NCI-H446 treated with DMSO at 0.1 percent for 48 hours (cell line): ENCODE data around the gene DAGLA.

Experiments
- DNase-seq: peaks from one replicate; lab custom pipeline; 2025; lab: John Stamatoyannopoulos, UW

Gene DAGLA

DNA sequence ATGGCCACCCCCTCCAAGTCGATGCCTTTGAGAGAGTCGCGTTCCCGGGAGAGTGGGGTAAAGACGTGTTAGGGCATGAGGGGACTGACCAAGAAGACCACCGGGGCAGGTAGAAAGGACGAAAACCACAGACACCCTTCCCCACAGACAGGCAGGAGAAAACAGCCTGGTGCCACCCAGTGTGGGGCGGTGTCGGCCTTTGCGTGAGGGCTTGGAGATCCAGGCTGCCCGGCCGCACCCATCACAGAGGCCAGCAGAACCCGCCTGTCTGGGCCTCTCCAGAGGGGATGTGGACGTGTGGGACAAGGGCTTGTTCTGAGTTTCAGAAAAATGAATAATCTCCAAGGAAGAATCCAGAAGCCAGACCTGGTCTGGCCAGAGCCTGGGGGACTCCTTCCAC is 30.8 kb downstream of the DAGLA start:
- DNase-seq: no peak

DNA sequence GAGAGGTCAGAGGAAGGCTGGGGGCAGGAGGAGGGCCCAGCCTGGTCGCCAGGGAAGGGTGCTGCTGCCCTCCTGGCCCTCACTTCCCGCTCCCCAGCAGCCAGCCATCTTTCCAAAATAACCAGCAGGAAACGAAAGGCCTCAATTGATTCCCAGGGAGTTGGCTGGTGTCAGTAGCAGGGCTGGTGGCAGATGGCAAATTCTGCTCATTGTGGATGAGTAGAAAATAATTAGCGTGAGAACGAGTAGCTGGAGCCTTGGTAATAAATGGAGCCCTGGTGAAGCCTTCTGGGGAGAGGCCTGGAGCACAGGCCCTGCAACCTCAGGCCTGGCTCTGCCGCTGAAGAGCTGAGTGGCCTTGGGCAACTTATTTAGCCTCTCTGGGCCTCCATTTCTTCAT is 31.3 kb downstream of the DAGLA start:
- peak; percentile 90 for DNase-seq

DNA sequence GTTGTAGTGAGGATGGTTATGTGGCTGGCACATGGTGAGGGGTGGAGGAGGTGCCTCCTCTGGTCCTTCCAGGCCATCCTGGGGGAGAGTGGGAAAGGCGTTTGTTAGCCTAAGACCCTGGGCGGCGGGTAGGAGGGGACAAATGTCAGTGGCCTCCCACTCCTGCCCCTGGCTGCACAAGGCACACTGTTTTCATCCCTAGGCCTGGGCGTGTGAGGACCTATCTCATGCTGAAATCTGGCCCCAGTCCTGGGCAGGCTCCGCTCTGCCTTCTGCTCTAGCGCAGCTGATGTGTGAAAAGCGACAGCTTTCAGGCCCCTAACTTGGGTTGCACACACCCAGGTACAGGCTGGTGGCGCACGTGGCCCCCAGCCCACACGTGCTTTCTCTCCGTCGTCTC is 32.1 kb downstream of the DAGLA start:
- peak; percentile 39 for DNase-seq

DNA sequence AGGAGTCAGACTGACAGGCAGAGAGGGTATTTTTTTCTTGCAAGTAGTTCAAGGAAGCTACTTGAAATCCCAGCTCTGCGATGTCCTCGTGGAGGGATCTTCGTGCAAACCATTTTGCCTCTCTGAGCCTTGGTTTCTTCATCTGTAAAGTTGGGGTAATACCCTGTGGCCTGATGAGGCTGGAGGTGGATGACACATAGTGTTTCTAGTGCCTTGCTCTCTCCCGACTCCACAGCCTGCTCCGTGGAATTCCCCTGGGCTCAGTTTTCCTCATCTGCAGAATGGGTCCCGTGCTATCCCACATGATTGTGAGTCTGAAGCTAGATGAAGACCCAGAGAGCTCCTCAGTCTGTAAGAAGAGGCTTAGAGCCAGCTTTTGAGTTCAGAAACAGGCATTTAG is 32.7 kb downstream of the DAGLA start:
- DNase-seq: no peak

DNA sequence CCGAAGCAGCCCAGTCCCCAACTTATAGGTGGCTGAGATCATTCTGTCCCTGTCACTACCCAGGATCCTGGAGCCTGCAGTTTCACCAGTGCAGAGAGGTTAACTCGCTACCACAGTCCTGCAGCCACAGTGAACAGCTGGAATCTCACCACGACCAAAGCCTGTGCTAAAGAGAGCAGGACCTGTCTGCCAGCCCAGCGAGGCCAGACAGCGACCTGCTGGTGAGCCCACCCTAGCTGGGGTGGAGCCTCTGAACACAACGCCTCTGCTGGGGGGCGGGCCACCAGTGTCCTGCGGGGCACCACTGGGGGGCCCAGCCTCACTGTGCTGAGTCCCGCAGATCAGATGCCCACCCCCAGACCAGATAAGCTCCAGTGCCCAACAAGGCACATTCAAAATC is 33.3 kb downstream of the DAGLA start:
- DNase-seq: no peak

DNA sequence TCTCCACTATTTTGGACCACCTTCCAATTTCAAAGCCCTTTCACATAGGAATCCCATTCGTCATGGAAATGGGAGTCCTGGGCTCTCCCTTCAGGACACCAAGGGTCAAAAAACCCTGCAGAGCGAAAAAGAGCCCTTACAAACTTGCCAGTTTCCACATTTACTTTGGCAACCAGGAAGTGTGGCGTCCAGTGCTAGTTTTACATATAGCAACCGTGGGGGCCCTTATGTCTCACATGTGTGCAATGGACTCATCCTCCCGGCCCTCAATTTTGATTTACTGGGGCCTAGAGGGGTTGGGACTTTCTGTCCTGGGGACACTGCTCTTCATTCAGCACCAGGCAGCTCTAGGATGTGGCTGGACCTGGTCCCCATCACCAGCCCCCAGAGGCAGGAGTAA is 33.7 kb downstream of the DAGLA start:
- no peak for DNase-seq

DNA sequence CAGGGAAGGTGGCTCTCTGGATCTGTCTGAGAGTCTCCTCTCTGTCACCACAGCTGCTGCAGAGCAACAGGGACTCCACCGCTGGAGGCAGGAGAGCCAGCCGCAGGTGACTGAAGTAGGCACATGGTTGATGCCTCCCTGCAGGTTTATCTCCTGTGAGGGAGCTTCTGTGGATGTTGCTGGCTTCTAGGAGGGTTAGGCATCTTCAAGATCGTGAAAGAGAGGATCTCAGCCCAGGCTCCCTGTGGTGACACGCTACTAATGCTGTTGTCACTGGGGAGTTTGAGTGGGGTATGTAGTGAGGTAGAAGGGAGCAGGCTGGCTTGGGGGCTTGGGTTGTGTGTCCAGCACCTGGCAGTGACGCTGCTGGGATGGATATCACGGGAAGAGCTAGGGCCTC is 34.1 kb downstream of the DAGLA start:
- no peak for DNase-seq

DNA sequence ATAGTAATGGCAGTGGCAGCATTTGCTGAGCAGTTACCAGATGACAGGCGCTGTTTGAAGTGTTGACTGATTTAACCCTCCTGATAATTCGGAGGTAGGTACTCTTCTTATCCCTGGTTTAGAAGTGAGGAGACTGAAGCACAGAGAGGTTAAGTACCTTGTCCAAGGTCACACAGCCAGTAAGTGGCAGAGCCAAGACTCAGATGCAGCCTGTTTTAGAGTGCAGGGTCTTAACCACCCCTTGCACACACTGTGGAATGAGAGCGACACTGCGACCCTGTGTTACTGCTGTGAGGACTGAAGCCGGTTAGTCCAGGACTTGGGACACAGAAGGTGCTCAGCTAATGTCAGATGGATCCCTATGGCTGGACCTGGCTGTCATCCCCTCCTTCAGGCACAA is 34.7 kb downstream of the DAGLA start:
- no peak for DNase-seq

DNA sequence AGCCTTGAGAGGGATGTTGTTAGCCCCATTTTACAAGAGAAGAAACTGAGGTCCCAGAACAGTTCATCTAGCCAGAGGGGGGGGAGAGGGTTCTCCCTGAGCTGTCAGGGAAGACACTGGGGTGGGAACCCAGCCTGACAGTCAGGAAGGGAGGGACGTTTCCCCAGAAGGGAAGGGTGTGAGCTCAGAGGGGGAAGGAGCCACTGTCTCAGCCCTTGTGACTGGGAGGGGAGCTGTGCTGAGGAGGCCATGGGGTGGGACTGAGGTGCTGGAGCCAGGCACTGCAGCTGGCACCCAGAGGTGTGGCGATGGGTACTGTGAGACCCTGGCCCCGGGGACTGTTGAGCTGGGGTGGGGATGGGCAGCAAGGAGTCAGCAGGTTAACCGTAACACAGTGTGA is 35.7 kb downstream of the DAGLA start:
- DNase-seq: no peak

DNA sequence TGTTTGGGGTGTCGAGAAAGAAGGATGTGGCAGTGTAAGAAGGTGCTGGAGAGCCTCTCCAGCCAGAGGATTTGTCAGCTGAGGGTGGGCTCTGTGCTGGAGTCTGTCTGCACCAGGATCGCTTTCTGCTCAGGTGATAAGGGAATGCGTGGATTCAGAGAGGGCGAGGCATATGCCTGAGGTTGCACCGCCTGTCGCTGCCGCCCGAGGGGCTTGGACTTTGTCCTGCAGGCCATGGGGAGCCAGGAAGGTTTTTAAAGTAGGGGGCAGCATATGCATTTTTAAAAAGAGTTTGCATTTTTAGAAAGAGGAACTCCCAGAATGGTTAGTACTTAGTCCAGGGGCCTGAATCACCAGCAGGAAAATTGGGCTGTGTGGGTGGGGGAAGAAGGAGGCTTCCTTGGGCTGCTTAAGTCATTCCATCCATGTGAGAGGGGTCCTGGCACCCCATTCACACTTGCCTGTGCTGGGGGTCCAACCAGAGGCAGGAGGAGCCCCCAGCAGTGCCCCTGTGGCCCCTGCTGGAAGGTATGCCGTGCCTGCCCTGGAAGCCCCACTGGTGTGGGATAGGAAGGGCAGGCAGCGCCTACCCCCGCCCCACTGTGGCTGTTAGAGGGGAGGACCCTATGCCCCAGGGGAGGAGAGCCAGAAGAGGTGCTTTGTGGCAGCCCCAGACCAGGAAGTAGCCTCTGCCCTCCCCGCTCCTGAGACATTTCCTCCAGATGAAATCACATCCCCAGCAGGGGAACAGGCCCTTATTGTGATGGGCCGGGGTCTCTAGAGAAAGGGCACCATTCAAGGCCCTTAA is 36.5 kb downstream of the DAGLA start:
- DNase-seq: no peak

DNA sequence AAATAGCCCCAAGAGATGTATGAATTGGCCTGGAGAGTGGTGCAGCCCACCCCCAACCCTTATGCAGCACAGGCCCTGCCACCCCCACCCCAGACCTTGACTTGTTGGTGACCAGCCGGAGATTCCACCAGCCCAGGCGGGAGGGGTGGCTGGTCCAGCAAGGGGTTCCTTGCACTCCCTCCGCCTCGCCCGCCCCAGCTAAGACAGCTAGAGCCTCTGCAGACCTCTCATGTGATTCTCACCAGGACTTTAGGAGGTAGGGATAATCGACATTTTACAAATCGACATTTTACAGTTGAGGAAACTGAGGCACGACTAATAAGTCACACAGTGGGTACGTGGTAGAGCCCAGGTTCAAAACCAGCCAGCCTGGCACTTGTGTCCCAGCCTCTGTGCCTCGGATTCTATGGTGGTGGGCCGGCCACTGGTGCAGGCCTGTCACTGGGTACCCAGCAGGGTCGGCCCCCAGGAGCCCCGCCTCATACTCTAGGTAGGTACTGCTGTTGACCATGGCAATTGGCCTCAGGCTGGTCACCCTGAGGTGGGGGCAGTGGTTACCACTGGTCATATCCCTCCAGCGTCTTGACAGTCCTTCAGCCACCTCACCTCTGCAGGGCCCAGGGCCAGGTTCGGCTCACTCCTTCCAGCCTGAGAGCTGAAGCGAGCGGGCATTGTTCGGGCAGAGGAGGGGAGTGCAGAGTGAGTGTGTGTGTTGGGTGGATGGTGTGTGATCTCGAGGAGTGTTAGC is 37.3 kb downstream of the DAGLA start:
- DNase-seq: no peak

DNA sequence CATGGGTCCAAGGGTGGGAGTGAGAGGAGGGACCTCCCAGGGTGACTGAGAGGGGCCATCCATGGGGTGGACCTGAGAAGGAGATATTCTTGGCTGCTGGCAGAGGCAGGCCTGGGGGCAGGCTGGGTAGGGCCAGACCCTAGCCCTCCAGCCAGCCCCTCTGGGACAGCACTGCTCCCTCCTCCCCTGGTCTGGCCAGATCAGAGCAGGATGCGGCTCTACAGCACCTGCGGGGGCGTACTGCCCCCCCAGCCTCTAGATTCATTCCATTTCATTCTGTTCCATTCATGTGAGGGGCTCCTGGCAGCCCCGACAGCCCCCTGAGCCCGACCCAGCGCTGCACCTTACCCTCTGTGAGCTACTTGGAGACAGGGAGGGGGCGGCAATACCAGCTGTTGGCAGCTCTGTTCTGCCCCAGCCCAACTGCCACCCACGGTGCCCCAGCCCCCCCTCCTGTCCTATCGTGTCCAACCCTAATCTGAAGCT is 37.9 kb downstream of the DAGLA start:
- DNase-seq: no peak

DNA sequence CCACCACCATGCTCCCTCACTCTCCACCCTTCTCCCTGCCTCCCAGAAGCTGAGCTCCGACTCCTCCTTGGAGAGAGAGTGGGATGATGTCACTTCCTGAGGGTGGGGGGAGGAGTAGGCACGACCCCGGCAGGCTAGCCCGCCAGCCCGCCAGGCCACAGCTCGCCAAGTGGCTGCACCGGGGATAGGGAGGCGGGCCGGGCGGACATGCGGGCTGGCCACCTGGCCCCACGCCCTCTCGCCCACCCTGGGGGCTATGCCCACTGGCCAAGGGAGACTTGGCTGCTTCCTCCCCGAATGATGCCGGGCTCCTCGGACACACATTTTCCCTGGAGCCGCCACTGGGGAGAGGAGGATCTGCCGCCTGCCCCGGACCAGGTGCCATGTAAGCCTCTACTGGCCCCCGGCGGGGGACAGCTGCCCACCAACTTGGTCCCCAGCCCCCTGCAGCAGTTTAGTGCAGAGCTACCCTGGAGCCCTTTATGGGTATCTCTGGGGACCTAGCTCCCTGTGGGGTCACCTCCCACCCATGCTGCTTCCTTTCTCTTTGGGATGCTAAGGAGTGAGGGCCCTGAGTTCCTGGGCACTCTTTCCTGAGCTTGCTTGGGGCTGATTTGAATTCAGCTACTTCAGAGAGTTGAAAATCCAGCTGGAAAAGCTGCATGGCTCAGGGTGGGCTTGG is 38.6 kb downstream of the DAGLA start:
- DNase-seq: peak; percentile 38

DNA sequence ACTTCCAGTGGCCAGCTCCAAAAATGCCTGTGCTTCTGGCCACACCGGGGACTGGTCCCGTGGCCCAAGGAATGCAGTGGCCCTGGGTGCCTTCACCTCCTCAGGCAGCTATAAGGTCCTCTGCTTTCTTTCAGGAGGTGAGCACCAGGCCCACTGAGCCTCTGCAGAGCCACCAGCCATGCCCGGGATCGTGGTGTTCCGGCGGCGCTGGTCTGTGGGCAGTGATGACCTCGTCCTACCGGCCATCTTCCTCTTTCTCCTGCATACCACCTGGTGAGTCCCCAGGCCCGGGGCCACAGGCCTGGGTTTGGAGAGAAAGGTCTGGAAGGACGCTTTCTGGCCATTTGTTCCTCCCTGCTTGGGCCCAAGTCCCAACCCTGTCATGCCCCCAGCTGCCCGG is 39.8 kb downstream of the DAGLA start:
- no peak for DNase-seq

DNA sequence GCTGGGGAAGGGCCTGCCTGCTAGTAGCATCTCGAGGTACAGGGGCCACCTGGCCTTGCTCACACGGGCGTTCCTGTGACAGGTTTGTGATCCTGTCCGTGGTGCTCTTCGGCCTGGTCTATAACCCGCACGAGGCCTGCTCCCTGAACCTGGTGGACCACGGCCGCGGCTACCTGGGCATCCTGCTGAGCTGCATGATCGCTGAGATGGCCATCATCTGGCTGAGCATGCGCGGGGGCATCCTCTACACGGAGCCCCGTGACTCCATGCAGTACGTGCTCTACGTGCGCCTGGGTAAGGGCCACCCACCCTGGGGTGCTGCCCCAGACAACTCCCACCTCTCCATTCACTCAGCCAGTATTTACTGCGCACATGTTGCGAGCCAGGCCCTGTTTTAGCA is 40.4 kb downstream of the DAGLA start:
- DNase-seq: no peak

DNA sequence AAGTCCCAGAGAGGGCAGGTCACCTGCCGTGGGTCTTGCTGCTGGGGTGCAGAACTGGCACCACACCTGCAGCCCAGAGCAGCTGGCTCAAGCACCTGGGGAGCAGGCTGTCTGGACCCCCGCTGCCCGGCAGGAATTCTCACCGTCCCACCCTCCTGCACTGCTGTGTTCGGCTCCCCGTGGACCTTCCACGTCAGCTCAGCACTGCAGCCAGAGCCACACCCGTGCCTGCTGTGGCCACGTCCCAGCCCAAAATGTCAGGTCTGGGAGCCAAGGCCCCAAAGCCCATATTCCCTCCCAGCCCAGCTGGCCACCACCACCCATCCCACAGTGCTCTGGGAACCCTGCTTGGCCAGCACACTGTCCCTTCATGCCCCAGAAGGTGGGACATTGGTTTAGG is 44.2 kb downstream of the DAGLA start:
- no peak for DNase-seq

DNA sequence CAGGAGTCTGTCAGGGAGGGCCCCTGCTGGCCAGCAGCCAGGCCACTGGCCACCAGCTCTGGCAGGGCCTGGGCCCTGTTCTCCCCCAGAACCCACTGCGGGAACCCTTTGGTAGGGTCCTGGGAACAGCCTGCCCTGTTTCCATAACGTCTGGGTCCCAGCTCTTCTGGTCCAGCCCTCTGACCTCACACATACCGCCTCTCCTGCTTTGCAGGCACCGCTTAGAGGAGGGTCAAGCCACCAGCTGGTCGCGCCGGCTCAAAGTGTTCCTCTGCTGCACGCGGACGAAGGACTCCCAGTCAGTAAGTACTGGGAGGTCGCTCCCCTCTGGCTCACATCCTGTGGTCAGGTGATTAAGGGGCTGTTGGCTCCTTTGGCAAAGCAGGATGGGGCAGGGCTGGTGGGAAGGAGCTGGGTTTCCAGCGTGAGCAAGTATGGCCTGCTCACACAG is 45.6 kb downstream of the DAGLA start:
- no peak for DNase-seq

DNA sequence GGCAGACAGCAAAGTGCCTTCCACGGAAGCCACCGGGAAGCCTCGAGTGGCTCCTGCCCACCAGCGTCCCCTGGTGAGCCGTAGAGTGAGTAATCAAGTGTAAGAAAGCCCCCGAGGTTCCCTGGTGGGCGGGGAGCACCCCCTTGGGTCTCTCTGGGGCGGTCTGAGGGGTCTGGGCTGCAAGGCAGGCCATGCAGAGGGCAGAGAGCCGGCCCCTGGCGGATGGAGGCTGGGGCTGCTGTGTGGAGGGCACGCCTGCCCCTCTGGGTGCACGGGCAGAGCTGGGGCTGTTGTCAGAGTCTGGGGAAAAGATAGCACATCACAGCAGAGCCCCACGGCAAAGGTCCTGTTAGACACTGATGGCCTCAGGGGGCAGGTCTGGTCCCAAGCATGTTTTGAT is 46.6 kb downstream of the DAGLA start:
- no peak for DNase-seq

DNA sequence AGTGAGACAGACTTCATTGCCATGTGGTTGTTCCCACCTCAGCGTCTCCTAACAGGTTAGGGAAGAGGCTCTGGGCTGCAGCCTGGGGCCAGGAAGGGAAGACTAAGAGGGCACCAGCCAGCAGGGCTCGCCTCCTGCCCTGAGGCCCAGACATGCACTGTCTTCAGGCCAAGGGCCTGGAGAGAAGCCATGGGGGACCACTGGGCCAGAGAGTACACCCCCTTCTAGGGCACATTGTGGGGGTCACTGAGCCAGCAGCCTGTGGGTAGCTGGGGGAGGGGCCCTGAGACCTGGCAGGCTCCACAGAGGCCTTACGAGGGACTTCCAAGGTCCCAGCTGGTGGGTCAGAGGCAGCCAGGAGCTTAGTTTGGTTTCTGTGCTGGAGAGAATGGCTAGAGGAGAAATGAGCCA is 47.2 kb downstream of the DAGLA start:
- no peak for DNase-seq

DNA sequence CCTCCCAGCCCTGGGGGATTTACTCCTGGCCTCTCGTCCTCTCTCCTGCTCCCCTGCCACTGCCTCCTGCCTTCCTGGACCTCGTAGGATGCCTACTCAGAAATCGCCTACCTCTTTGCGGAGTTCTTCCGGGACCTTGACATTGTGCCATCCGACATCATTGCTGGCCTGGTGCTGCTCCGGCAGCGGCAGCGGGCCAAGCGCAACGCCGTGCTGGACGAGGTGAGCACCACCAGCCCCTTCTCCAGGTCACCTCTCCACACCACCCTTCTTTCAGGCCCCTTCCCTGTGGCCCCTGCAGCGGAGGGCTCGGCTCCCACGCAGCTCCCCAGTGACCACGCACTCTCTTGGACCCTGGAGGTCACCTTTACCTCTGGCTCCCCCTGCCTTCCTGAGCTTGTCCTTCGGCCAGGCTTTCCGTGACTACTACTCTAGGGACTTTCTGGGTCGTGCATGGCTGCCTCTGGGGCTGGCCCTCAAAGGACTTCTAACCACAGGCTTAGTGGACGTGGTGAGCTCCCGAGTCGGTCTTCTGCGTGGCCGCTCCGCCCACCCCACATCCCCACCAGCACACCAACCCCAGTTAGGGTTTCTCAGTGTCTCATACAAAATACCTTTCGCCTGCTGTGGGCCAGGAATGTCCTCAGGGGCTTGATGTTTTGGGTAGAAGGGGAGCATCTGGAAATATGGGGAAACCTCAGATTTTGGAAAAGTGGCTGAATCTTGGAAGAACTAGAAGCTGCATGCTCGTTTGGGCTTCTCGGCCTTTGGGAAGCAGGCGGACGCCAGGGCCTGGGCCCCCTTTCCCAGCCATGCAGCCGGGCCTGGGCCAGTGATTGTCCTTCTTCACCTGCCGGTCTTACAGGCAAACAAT is 48.1 kb downstream of the DAGLA start:
- no peak for DNase-seq

DNA sequence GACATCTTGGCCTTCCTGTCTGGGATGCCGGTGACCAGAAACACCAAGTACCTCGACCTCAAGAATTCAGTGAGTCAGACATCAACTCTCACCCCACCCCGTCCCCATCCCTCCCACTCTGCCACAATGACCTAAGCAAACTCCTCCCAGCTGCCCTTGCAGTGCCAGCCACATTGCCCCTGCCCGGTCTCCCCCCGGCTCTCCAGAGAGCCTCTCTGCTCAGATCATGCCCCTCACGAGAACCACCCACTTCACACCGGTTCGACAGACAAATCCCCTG is 48.7 kb downstream of the DAGLA start:
- DNase-seq: no peak
